ENCODE measurements around the gene ZMYND10. TPM values are rescaled to one million over a fixed set of nuclear protein-coding genes. Genes with fewer than 3 reads are reported as not detected.

The ZMYND10 gene
- total RNA-seq, 1 experiment from 2014 or later: 1.4 TPM

GRCh38 chr3:50342813-50343633 is 2.5 kb downstream of the ZMYND10 start:
- peaks cover 19 to 27% of the 10 kb centered on the region in 2 experiments for H3K4me1 Mint-ChIP-seq
- H2AFZ ChIP-seq (ENCODE audit: low read length): no peak overlapping the region
- no peak overlapping the region for H4K5ac ChIP-seq (ENCODE audit: insufficient read length, low read depth, low read length)
- no peak overlapping the region for H2BK15ac ChIP-seq (ENCODE audit: low read depth, low read length)
- no peaks in the 10 kb centered on the region; the same call in 1 of the 2 replicates for H3K4me1 ChIP-seq (ENCODE audit: insufficient read depth, low read length)
- peak; percentile 76 for DNase-seq
- H2BK5ac ChIP-seq (ENCODE audit: insufficient read length, low read length): no peak overlapping the region
- peaks cover 19% of the 10 kb centered on the region; the same call in 1 of the 2 replicates for H3K27me3 ChIP-seq (ENCODE audit: insufficient read depth, low read length)
- H4K8ac ChIP-seq (replicated peaks; ENCODE audit: insufficient read length, low read depth, low read length): no peak overlapping the region
- no peak overlapping the region for H3K4me3 Mint-ChIP-seq
- no peak overlapping the region for H4K91ac ChIP-seq (ENCODE audit: insufficient read length, low read depth, low read length)
- no peaks in the 10 kb centered on the region for H3K79me2 ChIP-seq (ENCODE audit: insufficient read depth, low read length)
- H3K36me3 Mint-ChIP-seq (ENCODE audit: insufficient read depth in 1 of 3, low read depth in 3 of 3): peaks cover 0 to 7% (median 0%) of the 10 kb centered on the region in 3 experiments; a peak in 5 of 7 replicates
- H2BK20ac ChIP-seq (ENCODE audit: low read depth, low read length, poor library complexity, severe bottlenecking): no peak overlapping the region
- H3T11ph ChIP-seq (ENCODE audit: low read length): no peak overlapping the region
- H3K4me2 ChIP-seq (ENCODE audit: insufficient read depth, insufficient read length, low read length): no peak overlapping the region
- H2BK12ac ChIP-seq (ENCODE audit: insufficient read length, low read depth, low read length): no peak overlapping the region
- no peak overlapping the region for H3K18ac ChIP-seq (ENCODE audit: insufficient read length, low read depth, low read length)
- no peaks in the 10 kb centered on the region for H3K9me3 ChIP-seq (ENCODE audit: control insufficient read depth, low read depth, low read length)
- no peak overlapping the region for H3K56ac ChIP-seq (ENCODE audit: insufficient read length, low read depth, low read length)
- H3K23ac ChIP-seq (ENCODE audit: insufficient read length, low read depth, low read length): no peak overlapping the region
- H2BK120ac ChIP-seq (ENCODE audit: low read depth, low read length, poor library complexity, severe bottlenecking): no peak overlapping the region
- H3K9me3 Mint-ChIP-seq: no peaks in the 10 kb centered on the region; a peak in 1 of 5 replicates
- TF ChIP-seq, protein P1, sequence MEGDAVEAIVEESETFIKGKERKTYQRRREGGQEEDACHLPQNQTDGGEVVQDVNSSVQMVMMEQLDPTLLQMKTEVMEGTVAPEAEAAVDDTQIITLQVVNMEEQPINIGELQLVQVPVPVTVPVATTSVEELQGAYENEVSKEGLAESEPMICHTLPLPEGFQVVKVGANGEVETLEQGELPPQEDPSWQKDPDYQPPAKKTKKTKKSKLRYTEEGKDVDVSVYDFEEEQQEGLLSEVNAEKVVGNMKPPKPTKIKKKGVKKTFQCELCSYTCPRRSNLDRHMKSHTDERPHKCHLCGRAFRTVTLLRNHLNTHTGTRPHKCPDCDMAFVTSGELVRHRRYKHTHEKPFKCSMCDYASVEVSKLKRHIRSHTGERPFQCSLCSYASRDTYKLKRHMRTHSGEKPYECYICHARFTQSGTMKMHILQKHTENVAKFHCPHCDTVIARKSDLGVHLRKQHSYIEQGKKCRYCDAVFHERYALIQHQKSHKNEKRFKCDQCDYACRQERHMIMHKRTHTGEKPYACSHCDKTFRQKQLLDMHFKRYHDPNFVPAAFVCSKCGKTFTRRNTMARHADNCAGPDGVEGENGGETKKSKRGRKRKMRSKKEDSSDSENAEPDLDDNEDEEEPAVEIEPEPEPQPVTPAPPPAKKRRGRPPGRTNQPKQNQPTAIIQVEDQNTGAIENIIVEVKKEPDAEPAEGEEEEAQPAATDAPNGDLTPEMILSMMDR (conservative IDR thresholded peaks at IDR 0.05): peak; percentile 54
- no peak overlapping the region for H3K14ac ChIP-seq (ENCODE audit: insufficient read depth, low read length)
- no peak overlapping the region for H2AK5ac ChIP-seq (ENCODE audit: insufficient read length, low read length)
- H3K79me1 ChIP-seq (ENCODE audit: insufficient read depth, low read depth, low read length, poor library complexity, severe bottlenecking): no peaks in the 10 kb centered on the region
- WGBS (ENCODE audit: extremely low coverage, insufficient read length, low lambda C conversion rate): no CpG with 5 or more reads among the region's 13 CpGs
- H4K20me1 ChIP-seq (ENCODE audit: control insufficient read depth, insufficient read depth, insufficient read length): no peaks in the 10 kb centered on the region
- no peak overlapping the region for H3K27ac ChIP-seq (ENCODE audit: insufficient read length, low read depth, low read length)
- H3K27me3 Mint-ChIP-seq (ENCODE audit: low read depth): peaks cover 78% of the 10 kb centered on the region
- H3K23me2 ChIP-seq (ENCODE audit: insufficient read length, low read depth, low read length, poor library complexity, severe bottlenecking): peaks cover 15% of the 10 kb centered on the region
- no peak overlapping the region for H3K4ac ChIP-seq (ENCODE audit: low read depth, low read length)
- no peak overlapping the region; a peak in 1 of 7 replicates for H3K27ac Mint-ChIP-seq
- H3K9ac ChIP-seq (ENCODE audit: extremely low read depth, insufficient read length, low read length): no peak overlapping the region
